ENCODE measurements around the gene C10orf120.

GRCh38 chr10:122649903-122650302, 49.7 kb downstream of the C10orf120 start:
- TF ChIP-seq CTCF (conservative IDR thresholded peaks at IDR 0.05; ENCODE audit: low read depth, low read length): no peak
- no peak for TF ChIP-seq EZH2 (IDR thresholded peaks at IDR 0.05; ENCODE audit: borderline replicate concordance, low read depth, low read length, poor library complexity, severe bottlenecking)
